Measurements from ENCODE around the gene USP6NL. TPM values are rescaled to one million over a fixed set of nuclear protein-coding genes. Genes with fewer than 3 reads are reported as not detected.

Gene USP6NL
- total RNA-seq, 1 experiment from 2014 or later: 21.4 TPM

DNA sequence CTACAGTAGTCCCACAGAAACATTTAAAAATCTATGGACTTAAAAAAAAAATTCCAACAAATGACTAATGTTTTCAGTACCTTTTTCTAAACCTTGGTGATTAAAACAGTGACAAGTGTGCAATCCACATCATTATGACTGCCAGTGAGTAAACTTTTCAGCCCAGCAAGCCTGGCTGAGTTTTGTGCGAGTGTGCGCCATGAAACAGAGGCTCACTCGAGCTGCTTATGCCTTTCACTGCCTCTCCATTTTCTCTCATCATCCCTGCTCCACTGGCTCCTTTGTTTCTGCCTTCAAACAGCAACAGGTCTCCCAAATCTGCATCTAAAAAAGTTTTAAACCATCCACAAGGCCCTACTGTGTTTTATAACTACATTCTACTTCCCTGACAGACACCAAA is 105.8 kb downstream of the USP6NL start:
- H3K27me3 Mint-ChIP-seq (ENCODE audit: low read depth): no peaks in the 10 kb centered on the region
- no peaks in the 10 kb centered on the region for H3K9me3 Mint-ChIP-seq
- peaks cover 13% of the 10 kb centered on the region for H3K4me1 Mint-ChIP-seq
- peak overlapping the region; percentile 78 for H3K27ac Mint-ChIP-seq
- no peak overlapping the region for H3K4me3 Mint-ChIP-seq
- CTCF ChIA-PET: interaction anchor here (0.6 to 1.3 kb wide), 6 partner anchors 10 to 253 kb away, joined by 3 to 8 read pairs (median 4); no protein-coding TSS in a partner anchor
- ATAC-seq (no peak; the same call in none of the 2 replicates), DNase-seq (ENCODE audit: low spot score) (no peak)
- no peak for TF ChIP-seq CREM (CRISPR knock-in tag; IDR thresholded peaks at IDR 0.05)
- no peak for TF ChIP-seq GTF2I (CRISPR knock-in tag; conservative IDR thresholded peaks at IDR 0.05)
- H3K36me3 Mint-ChIP-seq: no peaks in the 10 kb centered on the region
- POLR2A ChIA-PET: no interaction called here

DNA sequence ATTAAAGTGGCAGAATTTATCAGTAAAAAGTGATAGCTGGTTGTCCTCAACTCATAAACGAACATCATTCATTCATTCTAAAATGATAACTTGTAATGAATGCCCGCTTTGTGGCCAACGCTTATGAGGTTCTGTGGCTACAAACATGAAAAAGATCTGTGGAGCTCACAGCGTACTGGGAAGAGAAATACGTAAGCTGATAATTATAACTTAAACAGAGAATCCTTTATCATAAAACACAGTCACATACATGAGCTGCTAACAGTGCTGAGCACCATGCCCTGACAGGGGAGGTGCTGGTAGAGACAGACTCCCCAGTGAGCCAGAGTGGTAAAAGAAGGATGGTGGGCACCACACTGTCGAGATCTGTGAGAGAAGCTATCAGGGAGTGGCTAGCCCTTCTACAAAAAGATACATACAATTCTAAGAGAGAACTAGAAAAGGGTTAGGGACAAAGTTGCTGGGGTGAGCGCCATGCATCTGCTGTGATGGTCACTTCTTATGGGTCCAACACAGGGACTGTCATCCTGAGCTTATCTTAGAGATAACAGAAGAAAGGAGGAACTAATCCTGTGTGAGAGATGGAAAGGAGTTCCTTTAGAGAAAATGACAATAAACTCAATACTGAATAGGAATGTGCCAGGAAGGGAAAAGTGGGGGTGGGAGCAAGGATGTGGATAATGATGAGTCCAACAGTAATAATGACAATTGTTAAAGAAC is 106.7 kb downstream of the USP6NL start:
- Mint-ChIP-seq H3K27ac (0 out of 2 replicates have a peak overlapping the region, but pooled peaks have one; percentile 37), H3K4me1 (peaks cover 6% of the 10 kb centered on the region), H3K9me3 (no peaks in the 10 kb centered on the region), H3K36me3 (no peaks in the 10 kb centered on the region), H3K4me3 (no peak overlapping the region), H3K27me3 (ENCODE audit: low read depth) (no peaks in the 10 kb centered on the region)
- ChIA-PET CTCF (interaction anchor here (0.6 to 1.3 kb wide), 6 partner anchors 9 to 250 kb away, joined by 3 to 8 read pairs (median 4); no protein-coding TSS in a partner anchor), POLR2A (no interaction called here)
- no peak for ATAC-seq
- no peak for DNase-seq (ENCODE audit: low spot score)
- no peak for TF ChIP-seq HMGA2 (CRISPR knock-in tag; IDR thresholded peaks at IDR 0.05)
- no peak for TF ChIP-seq ATF1 (CRISPR knock-in tag; IDR thresholded peaks at IDR 0.05)

DNA sequence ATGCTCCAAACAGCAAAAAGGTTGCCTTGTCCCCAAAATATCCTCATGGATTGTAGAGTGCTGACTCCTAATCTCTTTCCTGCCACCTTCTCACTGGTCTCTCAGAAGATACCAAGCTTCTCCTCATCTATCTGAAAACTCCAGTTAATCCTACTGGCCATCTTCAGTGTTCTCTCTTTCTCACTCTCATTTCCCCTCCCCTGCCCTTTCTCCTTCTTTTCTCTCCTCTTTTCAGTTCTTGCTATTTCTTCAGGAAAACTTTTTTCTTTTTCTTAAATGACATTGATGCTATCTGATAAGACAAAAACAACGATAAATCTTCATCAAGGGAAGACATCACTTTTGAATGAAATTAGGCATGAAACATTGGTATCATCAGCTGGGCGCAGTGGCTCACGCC is 109.8 kb downstream of the USP6NL start:
- DNase-seq (ENCODE audit: low spot score) (no peak), ATAC-seq (no peak)
- ChIA-PET POLR2A (no interaction called here), CTCF (no interaction called here)
- H3K27me3 Mint-ChIP-seq (ENCODE audit: low read depth): no peaks in the 10 kb centered on the region
- no peak for TF ChIP-seq GABPB1 (CRISPR knock-in tag; IDR thresholded peaks at IDR 0.05)
- TF ChIP-seq SMAD4 (CRISPR knock-in tag; IDR thresholded peaks at IDR 0.05): no peak
- TF ChIP-seq, protein P1, sequence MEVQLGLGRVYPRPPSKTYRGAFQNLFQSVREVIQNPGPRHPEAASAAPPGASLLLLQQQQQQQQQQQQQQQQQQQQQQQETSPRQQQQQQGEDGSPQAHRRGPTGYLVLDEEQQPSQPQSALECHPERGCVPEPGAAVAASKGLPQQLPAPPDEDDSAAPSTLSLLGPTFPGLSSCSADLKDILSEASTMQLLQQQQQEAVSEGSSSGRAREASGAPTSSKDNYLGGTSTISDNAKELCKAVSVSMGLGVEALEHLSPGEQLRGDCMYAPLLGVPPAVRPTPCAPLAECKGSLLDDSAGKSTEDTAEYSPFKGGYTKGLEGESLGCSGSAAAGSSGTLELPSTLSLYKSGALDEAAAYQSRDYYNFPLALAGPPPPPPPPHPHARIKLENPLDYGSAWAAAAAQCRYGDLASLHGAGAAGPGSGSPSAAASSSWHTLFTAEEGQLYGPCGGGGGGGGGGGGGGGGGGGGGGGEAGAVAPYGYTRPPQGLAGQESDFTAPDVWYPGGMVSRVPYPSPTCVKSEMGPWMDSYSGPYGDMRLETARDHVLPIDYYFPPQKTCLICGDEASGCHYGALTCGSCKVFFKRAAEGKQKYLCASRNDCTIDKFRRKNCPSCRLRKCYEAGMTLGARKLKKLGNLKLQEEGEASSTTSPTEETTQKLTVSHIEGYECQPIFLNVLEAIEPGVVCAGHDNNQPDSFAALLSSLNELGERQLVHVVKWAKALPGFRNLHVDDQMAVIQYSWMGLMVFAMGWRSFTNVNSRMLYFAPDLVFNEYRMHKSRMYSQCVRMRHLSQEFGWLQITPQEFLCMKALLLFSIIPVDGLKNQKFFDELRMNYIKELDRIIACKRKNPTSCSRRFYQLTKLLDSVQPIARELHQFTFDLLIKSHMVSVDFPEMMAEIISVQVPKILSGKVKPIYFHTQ (CRISPR knock-in tag; IDR thresholded peaks at IDR 0.05): no peak
- TF ChIP-seq SOX15 (CRISPR knock-in tag; IDR thresholded peaks at IDR 0.05): no peak
- no peak for TF ChIP-seq ZNF232 (CRISPR knock-in tag; IDR thresholded peaks at IDR 0.05)
- TF ChIP-seq ZNF416 (CRISPR knock-in tag; IDR thresholded peaks at IDR 0.05): no peak
- no peak for TF ChIP-seq CBFB (CRISPR knock-in tag; IDR thresholded peaks at IDR 0.05; ENCODE audit: low read depth)
- no peak for TF ChIP-seq FOXP1 (CRISPR knock-in tag; IDR thresholded peaks at IDR 0.05; ENCODE audit: borderline replicate concordance)
- TF ChIP-seq, protein P2, sequence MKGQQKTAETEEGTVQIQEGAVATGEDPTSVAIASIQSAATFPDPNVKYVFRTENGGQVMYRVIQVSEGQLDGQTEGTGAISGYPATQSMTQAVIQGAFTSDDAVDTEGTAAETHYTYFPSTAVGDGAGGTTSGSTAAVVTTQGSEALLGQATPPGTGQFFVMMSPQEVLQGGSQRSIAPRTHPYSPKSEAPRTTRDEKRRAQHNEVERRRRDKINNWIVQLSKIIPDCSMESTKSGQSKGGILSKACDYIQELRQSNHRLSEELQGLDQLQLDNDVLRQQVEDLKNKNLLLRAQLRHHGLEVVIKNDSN (CRISPR knock-in tag; IDR thresholded peaks at IDR 0.05): no peak
- TF ChIP-seq SMAD3 (CRISPR knock-in tag; IDR thresholded peaks at IDR 0.05; ENCODE audit: borderline replicate concordance): no peak
- TF ChIP-seq ETV6 (CRISPR knock-in tag; IDR thresholded peaks at IDR 0.05): no peak
- no peak for TF ChIP-seq OVOL2 (CRISPR knock-in tag; IDR thresholded peaks at IDR 0.05; ENCODE audit: borderline replicate concordance)
- no peak for TF ChIP-seq FOXK1 (CRISPR knock-in tag; IDR thresholded peaks at IDR 0.05)
- no peak for TF ChIP-seq ZBTB21 (CRISPR knock-in tag; IDR thresholded peaks at IDR 0.05; ENCODE audit: borderline replicate concordance)
- TF ChIP-seq HMGXB4 (CRISPR knock-in tag; IDR thresholded peaks at IDR 0.05): no peak
- TF ChIP-seq ZNF512 (CRISPR knock-in tag; IDR thresholded peaks at IDR 0.05; ENCODE audit: borderline replicate concordance): no peak
- no peak for TF ChIP-seq ZMAT4 (CRISPR knock-in tag; IDR thresholded peaks at IDR 0.05)
- H3K36me3 Mint-ChIP-seq: peaks cover 3% of the 10 kb centered on the region; the same call in 1 of the 2 replicates
- H3K9me3 Mint-ChIP-seq: no peaks in the 10 kb centered on the region
- H3K27ac Mint-ChIP-seq: no peak overlapping the region
- H3K4me1 Mint-ChIP-seq: peaks cover 6% of the 10 kb centered on the region
- no peak overlapping the region for H3K4me3 Mint-ChIP-seq
